NCI-H146 (cell line): ENCODE results near the gene RASA4B.
"Not testable (repeated sequence)": the region's sequence is repeated elsewhere in the genome, so short reads cannot be mapped to it uniquely, and the experiment has no call there.

Experiments
- DNase-seq: peaks from one replicate; lab custom pipeline; 2025; lab: John Stamatoyannopoulos, UW

RASA4B gene

GRCh38 chr7:102517550-102518147 is at the start of gene RASA4B:
TSS of gene RASA4B (minus strand) at chr7:102517777. CDS start at chr7:102517710, 67 bp downstream.
- DNase-seq = not testable (repeated sequence)

GRCh38 chr7:102550808-102551422 is 33.3 kb upstream of the RASA4B start, which contains the start of gene SPDYE2:
TSS of gene SPDYE2 (plus strand) at chr7:102551226. CDS start at chr7:102553256, 2,030 bp downstream.
- not testable (repeated sequence) for DNase-seq

GRCh38 chr7:102546353-102546752 is 28.8 kb upstream of the RASA4B start:
- DNase-seq = not testable (repeated sequence)

DNA sequence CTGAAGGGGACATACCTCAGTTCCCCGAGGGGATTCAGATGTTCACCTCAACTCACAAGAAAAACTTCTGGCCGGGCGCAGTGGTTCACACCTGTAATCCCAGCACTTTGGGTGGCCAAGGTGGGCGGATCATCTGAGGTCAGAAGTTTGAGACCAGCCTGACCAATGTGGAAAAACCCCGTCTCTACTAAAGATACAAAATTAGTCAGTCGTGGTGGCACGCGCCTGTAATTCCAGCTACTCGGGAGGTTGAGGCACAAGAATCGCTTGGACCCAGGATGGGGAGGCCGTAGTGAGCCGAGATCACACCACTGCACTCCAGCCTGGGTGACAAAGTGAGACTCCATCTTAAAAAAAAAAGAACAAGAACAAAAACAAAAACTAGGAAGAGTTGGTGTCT is 27.7 kb upstream of the RASA4B start:
- DNase-seq = not testable (repeated sequence)

- not testable (repeated sequence) for DNase-seq
These were observed 26.8 kb upstream of the RASA4B start for GRCh38 chr7:102544372-102544771.

DNA sequence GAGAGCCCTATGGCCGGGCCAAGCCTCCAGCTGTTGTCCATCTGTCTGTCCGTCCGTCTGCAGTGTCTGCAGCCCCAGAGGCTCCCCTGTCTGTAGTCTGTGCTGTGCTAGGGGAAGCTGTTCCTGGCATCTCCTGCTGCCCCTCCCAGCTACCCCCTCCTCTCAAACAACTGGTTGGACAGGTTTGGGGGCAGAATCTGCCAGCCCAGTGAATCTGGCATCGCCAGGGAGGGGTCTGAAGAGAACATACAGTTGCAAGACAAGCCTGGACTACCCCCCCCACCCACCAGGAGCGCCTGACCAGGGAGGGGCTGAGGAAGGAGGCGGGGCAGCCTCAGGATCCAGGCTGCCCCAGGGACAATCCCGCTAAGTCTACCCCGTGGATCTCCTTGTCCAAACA is 26.0 kb upstream of the RASA4B start, which contains the start of gene UPK3BL2:
Gene UPK3BL2, minus strand, starts transcription at position 101 of the 400 bp plus-strand sequence. Its CDS starts 60 bp downstream, at position 41.
- not testable (repeated sequence) for DNase-seq

GRCh38 chr7:102542771-102543170 is 25.2 kb upstream of the RASA4B start:
- DNase-seq = not testable (repeated sequence)

DNA sequence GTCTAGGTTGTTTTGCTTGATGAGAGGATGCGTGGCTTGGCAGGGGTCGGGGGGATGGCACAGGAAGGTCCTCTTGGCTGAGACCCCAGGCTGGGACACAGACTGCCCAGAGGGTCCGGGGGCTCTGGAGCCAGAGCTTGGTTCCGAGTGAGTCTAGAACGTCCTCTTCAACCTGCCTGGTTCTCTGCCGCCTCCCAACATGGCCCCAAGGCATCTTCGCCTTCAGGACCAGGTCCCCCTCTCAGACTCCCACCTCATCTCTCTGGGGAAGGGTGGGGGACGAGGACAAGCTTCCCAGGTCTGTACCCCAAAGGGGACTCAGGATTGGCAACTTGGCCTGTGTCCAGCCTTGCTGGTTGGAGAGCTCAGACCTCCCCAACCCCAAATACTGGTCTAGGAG is 24.5 kb upstream of the RASA4B start:
- DNase-seq = not testable (repeated sequence)

DNA sequence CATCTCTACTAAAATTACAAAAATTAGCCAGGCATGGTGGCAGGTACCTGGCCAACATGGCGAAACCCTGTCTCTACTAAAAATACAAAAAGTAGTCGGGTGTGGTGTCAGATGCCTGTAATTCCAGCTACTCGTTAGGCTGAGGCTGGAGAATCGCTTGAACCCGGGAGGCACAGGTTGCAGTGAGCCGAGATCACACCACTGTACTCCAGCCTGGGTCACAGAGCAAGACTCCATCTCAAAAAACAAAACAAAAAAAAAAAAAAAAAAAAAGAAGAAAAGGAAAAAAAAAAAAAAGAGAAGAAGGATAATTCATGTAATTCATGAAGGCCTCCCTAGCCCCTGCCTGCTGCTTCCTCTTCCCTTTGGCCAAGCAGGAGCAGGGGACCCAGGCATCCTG is 23.0 kb upstream of the RASA4B start:
- not testable (repeated sequence) for DNase-seq

DNA sequence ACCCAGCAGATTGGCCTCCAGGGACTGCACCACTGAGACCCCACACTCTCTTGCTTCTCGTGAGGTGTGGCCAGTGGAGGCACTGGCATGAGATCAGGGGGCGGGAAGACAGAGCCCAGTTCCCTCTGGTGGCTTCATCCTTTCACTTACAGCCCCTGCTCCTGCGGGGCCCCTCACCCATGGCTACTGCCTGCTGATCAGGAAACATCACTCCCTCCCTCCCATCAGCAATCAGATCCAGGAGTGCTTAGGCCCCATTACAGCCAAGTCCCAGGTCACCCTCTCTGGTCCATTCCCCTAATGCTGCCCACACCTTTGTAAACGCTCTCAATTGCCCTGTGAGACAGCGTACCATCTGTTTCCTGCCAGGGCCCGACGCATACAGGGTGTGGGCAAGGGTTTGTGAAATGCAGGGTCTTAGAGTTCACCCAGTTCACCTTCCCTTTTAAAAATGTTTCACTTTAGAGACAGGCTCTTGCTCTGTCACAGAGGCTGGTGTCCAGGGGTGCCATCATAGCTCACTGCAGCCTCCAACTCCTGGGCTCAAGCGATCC is 17.6 kb upstream of the RASA4B start:
- DNase-seq = not testable (repeated sequence)

- not testable (repeated sequence) for DNase-seq
These were observed 14.6 kb upstream of the RASA4B start for GRCh38 chr7:102532127-102532526.

DNA sequence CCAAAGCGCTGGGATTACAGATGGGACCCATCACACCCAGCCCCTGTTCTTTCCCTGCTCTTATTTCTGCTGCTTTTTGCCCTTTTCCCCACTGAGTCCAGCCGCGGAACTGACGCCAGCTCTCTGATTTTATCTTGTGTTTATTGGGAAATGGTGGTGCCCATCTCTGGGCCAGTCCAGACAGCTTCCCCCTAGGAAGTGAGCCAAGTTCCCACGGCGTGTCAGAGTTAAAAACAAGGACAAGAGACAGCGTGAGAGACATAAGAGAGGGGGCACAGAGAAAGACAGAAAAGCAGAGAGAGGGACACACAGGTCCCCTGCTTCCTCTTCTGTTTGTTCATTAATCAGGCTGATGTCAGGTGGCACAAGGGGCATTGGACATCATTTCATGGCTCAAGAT is 14.0 kb upstream of the RASA4B start:
- DNase-seq = not testable (repeated sequence)

DNA sequence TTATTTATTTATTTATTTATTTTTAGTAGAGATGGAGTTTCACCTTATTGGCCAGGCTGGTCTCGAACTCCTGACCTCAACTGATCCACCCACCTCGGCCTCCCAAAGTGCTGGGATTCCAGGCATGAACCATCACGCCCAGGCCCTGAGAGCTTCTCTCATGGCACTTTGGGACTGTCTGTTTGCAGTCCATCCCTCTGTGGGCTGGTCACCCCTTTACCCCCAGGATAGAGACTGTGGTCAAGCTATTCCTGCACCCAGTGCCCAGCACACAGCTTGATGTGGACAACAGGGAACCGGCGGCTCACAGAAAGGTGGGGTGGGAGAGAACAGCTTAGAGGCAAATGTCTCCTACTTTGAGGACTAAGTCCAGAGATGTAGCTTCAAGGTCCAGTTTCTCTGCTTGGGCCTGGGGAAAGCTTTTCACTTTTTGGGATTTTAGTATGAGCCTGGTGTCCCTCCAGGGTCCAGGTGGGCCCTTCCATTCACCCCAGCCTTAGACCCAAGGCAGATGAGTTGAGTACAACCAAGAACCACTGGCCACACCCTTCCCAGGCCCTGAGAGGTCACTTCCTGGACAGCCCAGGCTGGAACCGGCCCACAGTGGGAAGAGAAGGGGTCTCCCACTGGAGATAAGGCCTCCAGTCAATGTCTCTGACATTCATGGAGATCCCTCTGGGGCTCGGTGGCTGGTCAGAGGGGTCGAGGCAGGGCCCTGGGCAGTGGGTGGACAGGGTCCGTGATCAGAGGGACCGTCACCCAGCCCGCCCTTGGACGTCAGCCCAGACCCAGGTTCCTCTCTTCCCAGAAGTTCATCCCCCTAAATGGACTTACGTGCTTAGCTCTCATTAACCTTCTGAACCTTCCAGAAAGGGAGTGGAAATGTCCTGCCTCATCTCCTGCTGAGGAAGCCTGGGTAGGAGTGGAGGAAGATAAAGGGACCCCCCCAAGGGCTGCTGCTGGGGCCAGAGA is 10.5 kb upstream of the RASA4B start:
- DNase-seq = not testable (repeated sequence)

DNA sequence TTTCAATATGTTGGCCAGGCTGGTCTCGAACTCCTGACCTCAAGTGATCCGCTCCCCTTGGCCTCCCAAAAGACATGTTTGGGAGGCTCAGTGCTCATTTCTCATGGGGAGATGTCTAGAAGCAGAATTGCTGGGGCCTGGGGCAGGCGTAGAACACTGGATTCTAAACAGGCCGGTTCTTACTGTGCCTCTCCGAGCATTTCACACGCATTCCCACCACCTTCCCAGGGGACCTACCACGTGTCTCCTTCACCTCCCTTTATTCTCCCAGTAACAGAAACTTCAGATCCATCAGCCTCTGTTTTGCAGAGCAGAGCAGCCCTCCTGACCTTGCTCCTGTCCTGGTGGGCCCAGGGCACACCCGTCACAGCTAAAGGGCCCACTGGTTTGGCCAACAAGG is 9.6 kb upstream of the RASA4B start:
- DNase-seq = not testable (repeated sequence)

DNA sequence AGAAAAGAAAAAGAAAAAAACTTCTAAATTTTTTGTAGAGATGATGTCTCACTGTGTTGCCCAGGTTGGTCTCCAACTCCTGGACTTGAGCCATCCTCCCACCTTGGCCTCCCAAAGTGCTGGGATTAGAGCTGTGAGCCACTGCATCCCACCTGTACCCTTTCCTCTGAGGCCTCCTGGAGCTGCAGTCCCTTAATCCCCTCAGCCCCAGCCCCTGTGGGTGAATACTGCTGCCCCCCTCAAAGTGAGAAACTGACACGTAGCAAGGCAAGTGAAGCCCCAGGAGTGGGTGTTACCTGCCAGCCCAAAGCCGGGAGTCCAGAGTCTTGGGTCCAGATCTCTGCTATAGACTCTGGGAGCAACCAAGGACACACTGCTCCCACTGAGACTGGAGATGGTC is 7.2 kb upstream of the RASA4B start:
- DNase-seq = not testable (repeated sequence)

GRCh38 chr7:102520797-102521196 is 3.2 kb upstream of the RASA4B start:
- not testable (repeated sequence) for DNase-seq

DNA sequence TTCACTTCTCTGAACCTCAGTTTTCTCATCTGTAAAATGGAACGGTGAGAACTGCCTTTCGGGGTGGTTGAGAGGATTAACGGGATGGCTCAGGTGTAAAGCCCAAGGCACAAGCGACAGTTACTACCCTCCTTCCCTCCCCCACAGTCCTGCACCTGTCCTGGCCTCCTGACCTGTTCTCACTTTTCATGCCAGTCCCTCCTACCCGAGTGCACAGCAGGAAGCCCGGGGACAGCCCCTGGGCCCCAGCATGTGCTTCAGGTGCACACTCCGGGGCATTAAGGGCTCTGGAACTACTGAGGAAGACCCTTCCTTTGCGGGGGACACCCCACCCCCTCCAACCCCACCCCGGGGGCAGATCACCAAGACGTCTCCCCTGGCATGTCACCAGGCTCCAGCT is 626 bp downstream of the RASA4B start:
- DNase-seq = not testable (repeated sequence)

DNA sequence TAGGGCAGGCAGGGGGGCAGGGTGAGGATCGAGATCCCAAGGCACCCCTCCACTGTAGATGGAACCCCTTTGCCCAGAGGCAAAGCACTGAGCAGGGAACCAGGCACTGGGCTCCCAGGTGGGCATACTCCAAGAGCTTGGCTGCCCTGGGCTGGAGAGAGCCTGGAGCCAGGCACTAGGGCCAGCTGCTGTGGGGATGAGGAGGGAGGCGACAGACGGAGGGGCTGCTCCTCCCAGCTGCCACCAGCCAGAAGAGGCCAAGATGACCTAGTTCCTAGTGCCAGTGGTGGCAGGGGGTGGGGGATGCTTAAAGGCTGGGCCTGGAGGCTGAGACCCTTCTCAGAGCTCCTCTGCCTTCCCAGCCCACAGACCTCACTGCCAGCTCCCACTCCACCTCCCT is 1.7 kb downstream of the RASA4B start:
- not testable (repeated sequence) for DNase-seq

DNA sequence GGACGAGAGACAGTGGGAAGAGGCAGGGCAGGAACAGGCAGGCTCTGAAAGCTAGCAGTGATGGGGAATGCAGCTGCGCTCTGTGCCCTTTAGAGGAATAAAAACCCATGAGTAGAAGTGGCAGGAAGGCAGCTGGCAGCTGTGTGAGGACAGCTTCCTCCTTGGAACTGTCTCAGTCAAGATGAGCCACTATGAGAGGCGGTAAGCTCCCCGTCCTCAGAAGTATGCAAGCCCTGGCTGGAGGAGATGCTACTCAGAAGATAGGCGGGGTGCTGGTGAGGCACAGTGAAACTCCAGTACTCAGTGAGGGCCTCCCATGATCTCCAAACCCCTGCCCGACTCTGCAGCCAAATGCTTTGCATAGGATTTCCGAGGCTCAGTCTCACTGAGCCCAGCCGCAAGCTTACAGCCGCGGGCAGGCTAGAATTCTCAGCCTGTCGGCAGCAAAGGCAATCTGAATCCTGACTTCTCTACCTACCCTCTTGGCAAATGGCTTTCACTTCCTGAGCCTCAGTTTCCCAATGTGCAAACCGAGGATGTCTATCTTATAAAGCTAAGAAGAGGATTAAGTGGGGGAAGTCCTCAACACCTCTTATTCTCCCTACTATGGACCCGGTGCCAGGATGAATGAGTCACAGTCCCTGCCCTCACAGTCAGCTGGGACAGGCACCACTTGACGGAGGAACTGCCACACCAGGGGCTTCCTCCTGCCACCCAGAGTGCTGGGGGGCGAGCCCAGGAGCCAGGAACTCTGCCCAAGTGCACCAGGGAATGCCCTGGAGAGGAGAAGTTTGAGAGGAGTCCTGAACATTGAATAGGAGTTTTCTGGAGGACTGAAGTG is 2.5 kb downstream of the RASA4B start:
- DNase-seq = not testable (repeated sequence)

DNA sequence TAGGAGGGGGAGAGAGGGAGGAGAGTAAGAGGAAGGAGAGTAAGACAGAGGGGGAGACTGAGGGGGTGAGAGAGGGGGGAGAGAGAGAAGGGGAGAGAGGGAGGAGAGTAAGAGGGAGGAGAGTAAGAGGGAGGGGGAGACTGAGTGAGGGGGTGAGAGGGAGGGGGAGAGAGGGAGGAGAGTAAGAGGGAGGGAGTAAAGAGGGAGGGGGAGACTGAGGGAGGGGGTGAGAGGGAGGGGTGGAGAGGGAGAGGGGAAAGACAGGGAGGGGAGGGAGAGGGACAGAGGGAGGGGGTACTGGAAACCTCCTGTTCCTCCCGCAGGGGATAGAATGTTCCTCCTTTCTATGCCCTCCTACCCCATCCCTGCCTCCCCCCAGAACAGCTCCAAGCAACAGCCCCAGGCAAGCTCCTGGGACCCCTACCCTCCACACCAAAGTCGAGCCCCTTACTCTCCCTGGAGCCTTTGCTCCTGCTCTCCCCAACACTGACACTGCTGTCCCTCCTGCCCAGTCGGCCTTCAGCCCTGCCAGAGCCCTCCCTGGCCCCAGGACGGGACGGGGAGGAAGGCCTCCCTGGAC is 4.8 kb downstream of the RASA4B start:
- DNase-seq = not testable (repeated sequence)
